Endodermal cell (in vitro differentiated cells): ENCODE data around the gene SLC7A1. TPM values are rescaled to one million over a fixed set of nuclear protein-coding genes. Genes with fewer than 3 reads are reported as not detected.

Source experiments
- DNase-seq: peaks from one replicate; pipeline ENCODE4 v3.0.0-alpha.2; 2017
- H3K27ac ChIP-seq: 2 replicates; pipeline ENCODE4 v1.5.1; 2013; ENCODE audit warnings: mild to moderate bottlenecking, low read depth, low read length, moderate library complexity
- H3K27me3 ChIP-seq: 2 replicates; pipeline ENCODE4 v1.6.1; 2013; ENCODE audit warnings: mild to moderate bottlenecking, low read length, moderate library complexity; ENCODE audit not compliant: insufficient read depth, control insufficient read depth, poor library complexity, severe bottlenecking
- H3K36me3 ChIP-seq: 2 replicates; pipeline ENCODE4 v1.7.0; 2013; ENCODE audit warnings: mild to moderate bottlenecking, low read length, moderate library complexity; ENCODE audit not compliant: control insufficient read depth, insufficient read depth
- H3K4me1 ChIP-seq: one replicate; pipeline ENCODE4 v1.7.0; 2013; ENCODE audit warnings: low read length; ENCODE audit not compliant: control insufficient read depth, insufficient read depth
- H3K4me3 ChIP-seq: 2 replicates; pipeline ENCODE4 v1.5.1; 2013; ENCODE audit warnings: mild to moderate bottlenecking, low read length, moderate library complexity
- H3K9ac ChIP-seq: 2 replicates; pipeline ENCODE4 v1.6.1; 2013; ENCODE audit warnings: mild to moderate bottlenecking, low read length, moderate library complexity; ENCODE audit not compliant: poor library complexity, severe bottlenecking; ENCODE audit errors: extremely low read depth
- H3K9me3 ChIP-seq: 2 replicates; pipeline ENCODE4 v1.6.1; 2013; ENCODE audit warnings: mild to moderate bottlenecking, low read length, moderate library complexity; ENCODE audit not compliant: control insufficient read depth
- H3K27ac Mint-ChIP-seq: 2 replicates; pipeline ENCODE4 v1.8.0; 2020; ENCODE audit warnings: mixed read lengths
- H3K27me3 Mint-ChIP-seq: 2 replicates; pipeline ENCODE4 v1.8.0; 2021; ENCODE audit warnings: mild to moderate bottlenecking, mixed read lengths; ENCODE audit not compliant: insufficient read depth
- H3K36me3 Mint-ChIP-seq: 2 replicates; pipeline ENCODE4 v1.8.0; 2020; ENCODE audit warnings: low read depth, mixed read lengths
- H3K4me1 Mint-ChIP-seq: 2 replicates; pipeline ENCODE4 v1.8.0; 2020; ENCODE audit warnings: mixed read lengths
- H3K4me3 Mint-ChIP-seq: 2 replicates; pipeline ENCODE4 v1.8.0; 2020; ENCODE audit warnings: mild to moderate bottlenecking, moderate library complexity, mixed read lengths
- H3K9me3 Mint-ChIP-seq: 2 replicates; pipeline ENCODE4 v1.8.0; 2020; ENCODE audit warnings: mild to moderate bottlenecking, mixed read lengths
- WGBS, 2 experiments: methylation state at CpG; one replicate each; pipeline versions ENCODE4 v1.1.5 to v1.1.7; 2013; ENCODE audit warnings: missing lambda C conversion rate in 2 of 2, mixed read lengths in 1 of 2; ENCODE audit not compliant: insufficient coverage in 1 of 2, insufficient read length in 1 of 2; 5-methylcytosine and 5-hydroxymethylcytosine counted together
- total RNA-seq, 2 donors: library from RNA; stranded (reverse); fragmentation: NEBNext Ultra II Directional in 1 of 2; extraction: Animal tissue kit (Norgen Biotek cat#: 25700) in 1 of 2; gene quantifications; 2 replicates in 1 of 2; 3 replicates in 1 of 2; pipeline ENCODE4 v1.2.1, GENCODE V29; 2021
- TF ChIP-seq, protein P1 (sequence below): fragments of 200-600 bp; sonication (generic); conservative IDR thresholded peaks from 2 replicates; pipeline ENCODE4 v1.5.0; 2021; ENCODE audit warnings: antibody characterized with exemption, mild to moderate bottlenecking

SLC7A1 gene
- total RNA-seq, 2 donors from 2014 or later: 26.0 to 27.3 TPM

DNA sequence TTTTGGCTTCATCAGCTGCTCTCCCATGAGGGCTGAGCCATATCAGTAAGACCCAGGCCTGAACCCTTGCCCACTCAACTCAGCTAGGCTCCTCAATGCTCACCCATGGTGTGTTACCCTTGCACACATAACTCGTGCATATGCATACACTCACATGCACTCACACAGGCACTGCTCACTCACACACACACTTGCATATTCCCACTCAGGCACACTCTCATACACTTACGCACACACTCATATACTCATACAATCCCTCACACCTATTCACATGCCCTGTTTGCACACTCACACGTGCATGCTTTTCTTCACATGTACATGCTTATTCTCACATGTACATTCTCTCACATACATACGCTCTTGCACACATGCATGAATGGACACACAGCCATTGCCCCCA is 93.8 kb downstream of the SLC7A1 start:
- no peak overlapping the region for H3K27ac ChIP-seq
- H3K9ac ChIP-seq: no peak overlapping the region
- no peaks in the 10 kb centered on the region for H3K36me3 ChIP-seq
- Mint-ChIP-seq H3K9me3 (no peaks in the 10 kb centered on the region), H3K27me3 (peaks cover 26% of the 10 kb centered on the region), H3K4me1 (peaks cover 14% of the 10 kb centered on the region), H3K36me3 (no peaks in the 10 kb centered on the region), H3K27ac (no peak overlapping the region), H3K4me3 (no peak overlapping the region)
- H3K4me3 ChIP-seq: no peak overlapping the region
- DNase-seq: no peak
- TF ChIP-seq, protein P1, sequence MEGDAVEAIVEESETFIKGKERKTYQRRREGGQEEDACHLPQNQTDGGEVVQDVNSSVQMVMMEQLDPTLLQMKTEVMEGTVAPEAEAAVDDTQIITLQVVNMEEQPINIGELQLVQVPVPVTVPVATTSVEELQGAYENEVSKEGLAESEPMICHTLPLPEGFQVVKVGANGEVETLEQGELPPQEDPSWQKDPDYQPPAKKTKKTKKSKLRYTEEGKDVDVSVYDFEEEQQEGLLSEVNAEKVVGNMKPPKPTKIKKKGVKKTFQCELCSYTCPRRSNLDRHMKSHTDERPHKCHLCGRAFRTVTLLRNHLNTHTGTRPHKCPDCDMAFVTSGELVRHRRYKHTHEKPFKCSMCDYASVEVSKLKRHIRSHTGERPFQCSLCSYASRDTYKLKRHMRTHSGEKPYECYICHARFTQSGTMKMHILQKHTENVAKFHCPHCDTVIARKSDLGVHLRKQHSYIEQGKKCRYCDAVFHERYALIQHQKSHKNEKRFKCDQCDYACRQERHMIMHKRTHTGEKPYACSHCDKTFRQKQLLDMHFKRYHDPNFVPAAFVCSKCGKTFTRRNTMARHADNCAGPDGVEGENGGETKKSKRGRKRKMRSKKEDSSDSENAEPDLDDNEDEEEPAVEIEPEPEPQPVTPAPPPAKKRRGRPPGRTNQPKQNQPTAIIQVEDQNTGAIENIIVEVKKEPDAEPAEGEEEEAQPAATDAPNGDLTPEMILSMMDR: no peak
- 86 to 100% methylated on average over 2 to 4 of the region's 4 CpGs for WGBS, 2 experiments
- peaks cover 8% of the 10 kb centered on the region for H3K4me1 ChIP-seq
- H3K27me3 ChIP-seq: peaks cover 10% of the 10 kb centered on the region
- H3K9me3 ChIP-seq: no peaks in the 10 kb centered on the region

DNA sequence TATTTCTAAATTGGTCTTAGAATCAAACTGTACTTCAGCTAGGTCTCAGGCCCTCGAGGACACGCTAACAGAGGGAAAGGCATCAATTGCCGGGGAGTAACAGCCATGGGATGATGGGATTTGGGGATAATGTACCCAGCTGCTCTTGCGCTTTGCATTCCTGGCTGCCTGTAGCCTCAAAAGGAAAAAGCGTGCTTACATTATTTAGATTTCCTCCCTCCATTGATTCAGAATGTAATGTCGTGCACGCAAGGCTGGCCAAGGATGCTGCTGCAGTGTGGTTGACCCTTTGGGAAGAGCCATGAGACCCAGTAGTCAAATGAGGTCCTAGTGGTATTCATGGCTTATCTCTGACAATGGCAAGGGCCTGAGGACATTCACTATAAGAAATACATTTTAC is 95.1 kb downstream of the SLC7A1 start:
- no peaks in the 10 kb centered on the region for H3K9me3 ChIP-seq
- no peaks in the 10 kb centered on the region for H3K36me3 ChIP-seq
- peaks cover 8% of the 10 kb centered on the region for H3K4me1 ChIP-seq
- H3K36me3 Mint-ChIP-seq: no peaks in the 10 kb centered on the region
- H3K9me3 Mint-ChIP-seq: no peaks in the 10 kb centered on the region
- H3K27me3 ChIP-seq: peaks cover 10% of the 10 kb centered on the region
- H3K4me3 Mint-ChIP-seq: no peak overlapping the region
- WGBS, 2 experiments: 93 to 96% methylated on average over 5 to 7 of the region's 7 CpGs
- no peak for DNase-seq
- H3K27ac ChIP-seq: no peak overlapping the region
- no peak overlapping the region for H3K27ac Mint-ChIP-seq
- no peak overlapping the region for H3K4me3 ChIP-seq
- TF ChIP-seq, protein P1: no peak
- H3K27me3 Mint-ChIP-seq: peaks cover 31% of the 10 kb centered on the region
- peaks cover 17% of the 10 kb centered on the region for H3K4me1 Mint-ChIP-seq
- H3K9ac ChIP-seq: no peak overlapping the region

DNA sequence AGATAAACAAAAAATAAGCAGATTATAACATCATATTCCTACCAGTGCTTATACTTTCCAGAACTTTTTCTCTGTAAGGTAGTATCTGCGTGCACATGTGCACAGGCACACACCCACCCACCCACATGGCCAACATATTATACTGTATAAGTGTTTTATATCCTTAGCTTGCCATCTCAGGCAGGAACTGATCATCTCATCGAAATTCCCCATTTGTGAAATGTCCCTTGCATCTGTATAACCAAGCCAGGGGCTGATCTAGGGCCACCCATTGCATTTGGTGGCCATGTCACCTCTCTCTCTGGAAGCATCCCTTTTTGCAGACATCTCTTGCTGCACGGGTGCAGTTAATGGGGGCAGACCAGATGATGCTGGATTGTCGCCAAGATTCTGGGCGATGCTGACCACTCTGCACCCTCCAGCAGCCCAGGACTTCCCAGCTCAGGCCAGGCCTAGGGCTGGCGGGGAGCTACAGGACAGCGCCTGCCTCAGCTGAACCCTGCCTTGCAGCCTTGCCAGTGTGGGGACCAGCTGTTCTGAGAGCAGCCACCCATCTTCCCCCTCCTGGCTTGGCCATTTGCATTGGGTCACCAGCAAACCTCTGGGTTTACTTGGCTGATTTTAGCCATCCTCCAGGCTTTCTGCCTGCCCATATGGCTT is 95.9 kb downstream of the SLC7A1 start:
- H3K4me3 Mint-ChIP-seq: no peak overlapping the region
- TF ChIP-seq, protein P1: no peak

More for the DNA sequence above, 95.9 kb downstream of the SLC7A1 start:
- Histone ChIP-seq H3K36me3 (no peaks in the 10 kb centered on the region), H3K27ac (no peak overlapping the region), H3K27me3 (peaks cover 10% of the 10 kb centered on the region), H3K9me3 (no peaks in the 10 kb centered on the region), H3K4me1 (peaks cover 8% of the 10 kb centered on the region), H3K4me3 (no peak overlapping the region), H3K9ac (no peak overlapping the region)
- Mint-ChIP-seq H3K4me1 (peaks cover 17% of the 10 kb centered on the region), H3K36me3 (no peaks in the 10 kb centered on the region), H3K9me3 (no peaks in the 10 kb centered on the region), H3K27me3 (peaks cover 30% of the 10 kb centered on the region), H3K27ac (no peak overlapping the region)
- WGBS, 2 experiments: 88 to 100% methylated on average over 3 to 7 of the region's 7 CpGs
- no peak for DNase-seq
